Endothelial cell of umbilical vein (primary cell): ENCODE results near the gene LDLRAD4. TPM values are rescaled to one million over a fixed set of nuclear protein-coding genes. Genes with fewer than 3 reads are reported as not detected.

ENCODE experiments used
- BruUV-seq: library from RNA; stranded (reverse); fragments of 400-500 nt; replicated peaks from 2 replicates; lab custom pipeline; 2021; lab: Mats Ljungman, UMichigan
- CTCF ChIA-PET: fragments of 300-600, 350-600 bp; sonication (Branson Sonifier 250); formaldehyde crosslinking; loops from one replicate; lab custom pipeline; 2021; ENCODE audit warnings: antibody characterized with exemption, inconsistent platforms; lab: Charles Lee
- POLR2A ChIA-PET: fragments of 300-600, 350-600 bp; sonication (Branson Sonifier 250); formaldehyde crosslinking; loops from one replicate; lab custom pipeline; 2021; ENCODE audit warnings: antibody characterized with exemption, inconsistent platforms; lab: Charles Lee
- DNase-seq: peaks from one replicate; pipeline ENCODE4 v3.0.0-alpha.2; 2011; ENCODE audit warnings: low read depth, low spot score
- FAIRE-seq: peaks from 2 replicates; lab custom pipeline; 2011; peaks lifted over from hg19 to GRCh38; lab: Jason Lieb, UNC
- H2AFZ ChIP-seq: 2 replicates; pipeline ENCODE4 v1.6.0; 2012; ENCODE audit warnings: low read depth, low read length, control low read depth, inconsistent platforms
- H3K27ac ChIP-seq: 2 replicates; pipeline ENCODE4 v1.5.1; 2011; ENCODE audit warnings: low read depth, mild to moderate bottlenecking, control low read depth, low read length, moderate library complexity; ENCODE audit not compliant: insufficient read depth
- H3K27me3 ChIP-seq, 2 experiments: 2 replicates each; pipeline versions ENCODE4 v1.6.0 to v1.6.1; 2011; ENCODE audit warnings: low read length in 2 of 2, mixed read lengths in 1 of 2; ENCODE audit not compliant: control insufficient read depth in 2 of 2, insufficient read depth in 2 of 2
- H3K36me3 ChIP-seq, 2 experiments: 2 replicates in 1 of 2; 3 replicates in 1 of 2; pipeline ENCODE4 v1.5.1; 2011; ENCODE audit warnings: low read length in 2 of 2, mild to moderate bottlenecking in 1 of 2, moderate library complexity in 1 of 2; ENCODE audit not compliant: control insufficient read depth in 2 of 2, insufficient read depth in 2 of 2; ENCODE audit errors: extremely low read depth in 1 of 2
- H3K4me1 ChIP-seq: 3 replicates; pipeline ENCODE4 v1.5.1; 2011; ENCODE audit warnings: mild to moderate bottlenecking, low read length; ENCODE audit not compliant: control insufficient read depth, insufficient read depth; ENCODE audit errors: extremely low read depth
- H3K4me2 ChIP-seq: 2 replicates; pipeline ENCODE4 v1.6.1; 2011; ENCODE audit warnings: low read length, control low read depth, mixed read lengths; ENCODE audit not compliant: insufficient read depth
- H3K4me3 ChIP-seq, 3 experiments: fragments of 200-600 bp in 1 of 3; sonication (generic), shearing (Covaris generic) in 1 of 3; replicated peaks in 1 of 3; 2 replicates each; pipeline ENCODE4 v1.5.1; 2011 to 2016; ENCODE audit warnings: control low read depth in 3 of 3, low read length in 3 of 3, mild to moderate bottlenecking in 2 of 3, inconsistent platforms in 1 of 3, low read depth in 1 of 3, moderate library complexity in 1 of 3; ENCODE audit not compliant: insufficient read depth in 1 of 3
- H3K79me2 ChIP-seq: 2 replicates; pipeline ENCODE4 v1.6.0; 2012; ENCODE audit warnings: low read length, inconsistent platforms; ENCODE audit not compliant: control insufficient read depth, insufficient read depth
- H3K9ac ChIP-seq: replicated peaks from 2 replicates; pipeline ENCODE3; 2011; ENCODE audit warnings: low read length, control low read depth; ENCODE audit not compliant: insufficient read depth; ENCODE audit errors: extremely low read depth
- H3K9me1 ChIP-seq: replicated peaks from 3 replicates; pipeline ENCODE4 v1.6.0; 2011; ENCODE audit warnings: mild to moderate bottlenecking, low read length; ENCODE audit not compliant: control insufficient read depth, insufficient read depth; ENCODE audit errors: extremely low read depth
- H3K9me3 ChIP-seq: replicated peaks from 2 replicates; pipeline ENCODE4 v1.5.1; 2012; ENCODE audit warnings: low read length, inconsistent platforms; ENCODE audit not compliant: control insufficient read depth, insufficient read depth
- H4K20me1 ChIP-seq: replicated peaks from 2 replicates; pipeline ENCODE3; 2011; ENCODE audit warnings: mild to moderate bottlenecking, low read length; ENCODE audit not compliant: control insufficient read depth, insufficient read depth; ENCODE audit errors: extremely low read depth
- CTCF ChIP-seq, 2 donors: IDR thresholded peaks; 1 replicate in 1 of 2; 2 replicates in 1 of 2; pipeline ENCODE4 v1.5.1; 2011; ENCODE audit warnings: low read length in 2 of 2, mild to moderate bottlenecking in 2 of 2, moderate library complexity in 2 of 2, control low read depth in 1 of 2, inconsistent platforms in 1 of 2, low read depth in 1 of 2; ENCODE audit not compliant: insufficient read depth in 1 of 2; ENCODE audit errors: extremely low read depth in 1 of 2
- EZH2 ChIP-seq: IDR thresholded peaks from 2 replicates; pipeline ENCODE4 v1.6.1; 2012; ENCODE audit warnings: borderline replicate concordance, low read depth, mild to moderate bottlenecking, moderate library complexity, low read length, inconsistent platforms; ENCODE audit not compliant: severe bottlenecking
- FOS ChIP-seq: IDR thresholded peaks from 2 replicates; pipeline ENCODE4 v1.6.1; 2011; ENCODE audit warnings: mild to moderate bottlenecking, low read length, moderate library complexity, borderline replicate concordance; ENCODE audit not compliant: insufficient read depth
- GATA2 ChIP-seq: IDR thresholded peaks from 2 replicates; pipeline ENCODE4 v1.7.0; 2011; ENCODE audit warnings: low read depth, mild to moderate bottlenecking, moderate library complexity, mixed read lengths, low read length; ENCODE audit not compliant: insufficient read length, insufficient read depth
- JUN ChIP-seq: IDR thresholded peaks from 2 replicates; pipeline ENCODE4 v1.6.1; 2011; ENCODE audit warnings: borderline replicate concordance, low read depth; ENCODE audit not compliant: insufficient read length, insufficient read depth
- MAX ChIP-seq: IDR thresholded peaks from 2 replicates; pipeline ENCODE4 v1.6.1; 2011; ENCODE audit not compliant: insufficient read depth, insufficient read length
- MYC ChIP-seq: IDR thresholded peaks from one replicate; pipeline ENCODE4 v1.6.1; 2011; ENCODE audit warnings: mild to moderate bottlenecking, low read depth, low read length
- POLR2A ChIP-seq: IDR thresholded peaks from 2 replicates; pipeline ENCODE4 v1.6.1; 2012; ENCODE audit warnings: low read depth, mild to moderate bottlenecking, control low read depth, low read length
- POLR2AphosphoS5 ChIP-seq: IDR thresholded peaks from 2 replicates; pipeline ENCODE4 v1.6.1; 2012; ENCODE audit warnings: low read depth, mild to moderate bottlenecking, control low read depth, low read length, moderate library complexity; ENCODE audit not compliant: insufficient read depth
- dilution Hi-C: fragments of 300-500 bp; cut with MboI; formaldehyde crosslinking; loops from one replicate; pipeline ENCODE4 v1.15.0; 2019; ENCODE audit warnings: low sequenced_read_pairs; ENCODE audit not compliant: extremely low pct_ligation_motif_present
- intact Hi-C: fragments of 100-400 bp; cut with micrococcal nuclease; formaldehyde crosslinking; loops from one replicate; pipeline ENCODE4 v1.10.0; 2022
- polyA plus RNA-seq, 4 experiments: library from polyadenylated mRNA; depleted of rRNA in 3 of 4; stranded (reverse) in 3 of 4; unstranded in 1 of 4; fragments of >200 nt; gene quantifications; 2 replicates each; pipeline versions ENCODE4 v1.2.1 to v1.2.3, GENCODE V29; 2011 to 2012; ENCODE audit warnings: missing spikeins in 1 of 4
- total RNA-seq: library from RNA; stranded (reverse); gene quantifications from 2 replicates; pipeline ENCODE4 v1.2.3, GENCODE V29; 2021

Gene LDLRAD4
- total and polyA plus RNA-seq, 2 donors (not counting 3 experiments of a cell fraction or from before 2014, with no cell fraction given): 5.2 to 6.5 TPM

GRCh38 chr18:13572721-13573120 is 354.2 kb downstream of the LDLRAD4 start:
- no peak for FAIRE-seq
- BruUV-seq: no TSS peak
- H3K36me3 ChIP-seq: no peaks in the 10 kb centered on the region
- no peak overlapping the region for H3K27ac ChIP-seq
- no peak for TF ChIP-seq CTCF (IDR thresholded peaks at IDR 0.05; ENCODE audit: extremely low read depth in 1 of 2, insufficient read depth in 1 of 2, low read depth in 1 of 2, low read length in 2 of 2)
- no peak for TF ChIP-seq MYC
- TF ChIP-seq EZH2: no peak
- no peak for TF ChIP-seq POLR2A
- no peak for TF ChIP-seq JUN
- TF ChIP-seq FOS: no peak
- no peak for TF ChIP-seq GATA2
- TF ChIP-seq POLR2AphosphoS5: no peak
- no peak for TF ChIP-seq MAX
- H2AFZ ChIP-seq: no peak overlapping the region
- H3K4me3 ChIP-seq: no peak overlapping the region
- intact Hi-C loops (no loop called here), dilution Hi-C loops (no loop called here)
- H3K27me3 ChIP-seq: no peaks in the 10 kb centered on the region
- no peaks in the 10 kb centered on the region for H4K20me1 ChIP-seq
- POLR2A ChIA-PET: no interaction called here
- no peaks in the 10 kb centered on the region for H3K9me3 ChIP-seq
- H3K4me2 ChIP-seq: no peak overlapping the region
- no peaks in the 10 kb centered on the region for H3K4me1 ChIP-seq
- no peak for DNase-seq
- H3K79me2 ChIP-seq: no peaks in the 10 kb centered on the region
- CTCF ChIA-PET: no interaction called here
- H3K9ac ChIP-seq: no peak overlapping the region
- H3K9me1 ChIP-seq: no peaks in the 10 kb centered on the region
